Duodenal mucosa (tissue), 2 donors: Measurements from ENCODE around the gene SLC35A4.

ENCODE experiments used
- H3K27ac ChIP-seq: one replicate; pipeline ENCODE4 v1.7.0; 2013; ENCODE audit warnings: low read depth, low read length
- H3K27me3 ChIP-seq, 2 donors: one replicate each; pipeline ENCODE4 v1.7.0; 2013; ENCODE audit warnings: low read length in 2 of 2, control low read depth in 1 of 2; ENCODE audit not compliant: insufficient read depth in 2 of 2, control insufficient read depth in 1 of 2
- H3K36me3 ChIP-seq, 2 donors: one replicate each; pipeline ENCODE4 v1.7.0; 2013; ENCODE audit warnings: low read length in 2 of 2, control low read depth in 1 of 2; ENCODE audit not compliant: insufficient read depth in 2 of 2, control insufficient read depth in 1 of 2
- H3K4me1 ChIP-seq, 2 donors: one replicate each; pipeline ENCODE4 v1.7.0; 2013; ENCODE audit warnings: low read length in 2 of 2, control low read depth in 1 of 2; ENCODE audit not compliant: insufficient read depth in 2 of 2, control insufficient read depth in 1 of 2
- H3K4me3 ChIP-seq, 2 donors: one replicate each; pipeline ENCODE4 v1.7.0; 2013; ENCODE audit warnings: low read length in 2 of 2, low read depth in 1 of 2
- H3K9ac ChIP-seq, 2 donors: one replicate each; pipeline ENCODE4 v1.7.0; 2013; ENCODE audit warnings: low read length in 2 of 2, low read depth in 1 of 2
- H3K9me3 ChIP-seq, 2 donors: one replicate each; pipeline ENCODE4 v1.7.0; 2013; ENCODE audit warnings: low read length in 2 of 2, control low read depth in 1 of 2; ENCODE audit not compliant: control insufficient read depth in 1 of 2

Gene SLC35A4

GRCh38 chr5:140548791-140549190 is 15.8 kb upstream of the SLC35A4 start:
- Histone ChIP-seq H3K27me3 (no peaks in the 10 kb centered on the region), H3K4me1 (peaks cover 36 to 37% of the 10 kb centered on the region in 2 donors), H3K36me3 (peaks cover 15 to 40% of the 10 kb centered on the region in 2 donors), H3K27ac (peak overlapping the region; percentile 96), H3K9me3 (no peaks in the 10 kb centered on the region), H3K9ac (peak overlapping the region; percentile 68 to 84), H3K4me3 (peak overlapping the region; percentile 60 to 73)

DNA sequence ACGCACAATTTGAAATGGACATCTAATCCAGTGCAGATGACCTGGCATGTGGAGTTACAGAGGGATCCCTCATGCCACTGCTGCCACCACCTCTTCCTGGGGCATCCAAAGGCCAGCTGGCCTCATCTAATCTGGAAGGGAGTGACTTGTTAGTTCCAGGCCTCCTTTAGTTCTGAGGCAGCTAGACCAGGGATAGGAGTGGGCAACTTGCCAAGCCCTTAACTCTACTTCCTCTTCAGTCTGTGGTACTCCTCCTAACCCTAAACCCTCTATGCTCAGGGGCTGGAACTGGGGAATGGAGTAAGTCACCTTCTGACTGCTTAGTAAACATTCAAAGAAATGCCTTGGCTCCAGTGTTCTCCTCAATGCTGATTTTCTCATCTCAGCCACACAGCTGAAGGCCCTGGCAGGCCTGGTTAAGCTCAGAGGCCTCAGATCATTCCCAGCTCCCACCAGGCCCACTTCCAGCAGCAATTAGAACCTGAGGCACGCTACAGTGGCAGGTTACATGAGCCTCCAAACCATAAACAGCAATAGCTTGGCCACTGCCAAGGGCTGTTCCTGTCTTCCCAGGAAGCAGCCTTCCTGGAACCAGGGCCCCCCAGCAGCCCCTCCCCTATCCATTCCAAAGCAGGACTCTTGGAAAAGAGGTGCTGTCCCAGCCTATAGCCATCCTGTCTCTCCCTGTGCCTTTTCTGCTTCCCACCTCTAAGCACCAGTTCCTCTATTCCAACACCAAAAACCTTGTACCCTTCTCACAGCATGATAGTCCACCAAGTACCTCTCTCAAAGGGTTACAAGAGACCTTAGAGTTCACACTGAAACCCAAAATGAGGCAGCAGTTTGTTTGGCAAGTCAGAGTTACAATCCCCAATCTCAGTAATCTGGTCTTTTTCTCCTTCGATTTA is 15.1 kb upstream of the SLC35A4 start:
- H3K9ac ChIP-seq: peak overlapping the region; percentile 12 to 68
- H3K27ac ChIP-seq: peak overlapping the region; percentile 36
- H3K4me1 ChIP-seq: peaks cover 34 to 36% of the 10 kb centered on the region in 2 donors

DNA sequence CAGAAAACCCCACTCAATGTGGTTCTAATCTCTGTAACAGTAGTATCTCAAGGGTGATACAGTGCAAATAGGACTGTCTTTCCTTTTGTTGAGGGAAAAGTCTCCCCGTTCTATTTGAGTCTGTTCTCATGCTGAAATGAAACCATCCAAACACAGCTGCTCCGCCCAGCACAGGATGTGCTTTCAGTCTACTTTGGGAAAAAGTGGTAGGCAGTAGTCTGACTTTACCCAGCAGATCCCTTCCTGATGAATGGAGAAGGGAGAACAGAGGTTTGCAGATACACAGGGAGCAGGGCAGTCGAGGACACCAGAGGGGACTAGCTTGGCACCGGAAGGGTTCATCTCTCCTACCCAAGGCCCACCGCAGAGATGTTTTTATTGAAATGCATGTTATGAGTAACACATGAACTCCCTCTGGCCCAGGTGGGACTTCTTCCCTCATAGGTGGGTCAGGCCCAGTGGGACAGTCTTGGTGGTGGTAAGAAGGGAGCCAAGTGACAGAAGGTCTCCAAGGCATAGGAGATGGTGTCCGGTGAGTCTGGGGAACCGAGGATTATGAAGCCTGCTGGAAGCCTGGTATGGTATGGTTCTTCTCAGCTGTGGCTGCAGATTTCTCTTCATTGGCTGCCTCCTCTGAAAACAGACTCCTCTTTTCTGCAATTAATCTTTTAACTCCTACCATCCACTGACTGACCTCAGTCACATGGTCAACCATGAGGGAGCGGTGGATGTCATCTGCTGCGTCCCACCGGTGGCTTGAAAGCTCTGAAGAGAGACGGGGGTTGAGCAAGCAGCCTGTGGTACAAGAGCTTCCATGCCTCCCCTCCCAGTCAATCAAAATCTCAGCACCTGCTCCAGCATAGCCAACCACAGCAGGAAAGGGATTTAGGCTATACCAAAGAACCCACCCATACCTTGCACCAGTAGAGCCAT is 14.2 kb upstream of the SLC35A4 start:
- H3K36me3 ChIP-seq: peaks cover 10 to 31% of the 10 kb centered on the region in 2 donors
- no peaks in the 10 kb centered on the region for H3K27me3 ChIP-seq
- H3K9me3 ChIP-seq: no peaks in the 10 kb centered on the region
- peaks cover 34 to 38% of the 10 kb centered on the region in 2 donors for H3K4me1 ChIP-seq
- H3K9ac ChIP-seq: peak overlapping the region in 1 of 2 donors; percentile 12
- H3K27ac ChIP-seq: peak overlapping the region; percentile 36
- H3K4me3 ChIP-seq: no peak overlapping the region

More for the DNA sequence above, 15.1 kb upstream of the SLC35A4 start:
- peaks cover 14 to 37% of the 10 kb centered on the region in 2 donors for H3K36me3 ChIP-seq
- H3K9me3 ChIP-seq: no peaks in the 10 kb centered on the region
- H3K4me3 ChIP-seq: peak overlapping the region; percentile 60 to 73
- H3K27me3 ChIP-seq: no peaks in the 10 kb centered on the region

GRCh38 chr5:140551872-140552271 is 12.8 kb upstream of the SLC35A4 start:
- no peak overlapping the region for H3K9ac ChIP-seq
- H3K27ac ChIP-seq: no peak overlapping the region
- H3K4me1 ChIP-seq: peaks cover 39 to 40% of the 10 kb centered on the region in 2 donors

GRCh38 chr5:140553657-140554056 is 11.0 kb upstream of the SLC35A4 start:
- H3K4me3 ChIP-seq: no peak overlapping the region
- peaks cover 10 to 31% of the 10 kb centered on the region in 2 donors for H3K36me3 ChIP-seq
- H3K27ac ChIP-seq: no peak overlapping the region
- H3K27me3 ChIP-seq: no peaks in the 10 kb centered on the region
- H3K4me1 ChIP-seq: peaks cover 30 to 33% of the 10 kb centered on the region in 2 donors
- no peak overlapping the region for H3K9ac ChIP-seq
- H3K9me3 ChIP-seq: no peaks in the 10 kb centered on the region

More at GRCh38 chr5:140551872-140552271, 12.8 kb upstream of the SLC35A4 start:
- no peaks in the 10 kb centered on the region for H3K9me3 ChIP-seq
- H3K4me3 ChIP-seq: no peak overlapping the region
- no peaks in the 10 kb centered on the region for H3K27me3 ChIP-seq
- peaks cover 10 to 31% of the 10 kb centered on the region in 2 donors for H3K36me3 ChIP-seq

DNA sequence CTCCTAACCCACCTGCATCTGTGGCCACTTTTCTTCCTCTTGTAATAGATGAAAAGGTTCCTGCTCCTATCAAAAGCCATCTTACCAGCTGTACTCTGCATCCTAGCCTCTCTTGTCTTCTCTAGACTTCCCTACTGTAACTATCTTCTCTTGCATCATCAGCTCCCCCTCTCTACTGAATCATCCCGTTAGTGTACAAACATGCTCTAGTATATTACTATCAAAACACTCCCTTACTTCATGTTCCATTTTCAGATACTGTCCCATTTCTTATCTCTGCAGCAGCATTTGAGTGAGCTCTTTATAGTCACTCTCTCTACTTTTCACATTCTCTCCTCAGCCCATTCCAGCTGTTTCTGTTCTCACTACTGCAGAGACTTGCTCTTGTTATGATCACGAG is 10.2 kb upstream of the SLC35A4 start:
- Histone ChIP-seq H3K4me1 (peaks cover 22 to 26% of the 10 kb centered on the region in 2 donors), H3K4me3 (no peak overlapping the region), H3K9ac (no peak overlapping the region), H3K9me3 (no peaks in the 10 kb centered on the region), H3K27ac (no peak overlapping the region), H3K27me3 (no peaks in the 10 kb centered on the region), H3K36me3 (peaks cover 10 to 26% of the 10 kb centered on the region in 2 donors)

GRCh38 chr5:140555747-140556312 is 8.8 kb upstream of the SLC35A4 start:
- H3K27me3 ChIP-seq: no peaks in the 10 kb centered on the region
- no peaks in the 10 kb centered on the region for H3K9me3 ChIP-seq
- peak overlapping the region; percentile 1 to 95 for H3K9ac ChIP-seq
- H3K27ac ChIP-seq: no peak overlapping the region
- peak overlapping the region; percentile 83 to 86 for H3K4me3 ChIP-seq
- H3K36me3 ChIP-seq: peaks cover 1 to 18% of the 10 kb centered on the region in 2 donors
- H3K4me1 ChIP-seq: peaks cover 17 to 21% of the 10 kb centered on the region in 2 donors

GRCh38 chr5:140556438-140556837 is 8.2 kb upstream of the SLC35A4 start:
- Histone ChIP-seq H3K9me3 (no peaks in the 10 kb centered on the region), H3K27me3 (no peaks in the 10 kb centered on the region), H3K27ac (no peak overlapping the region), H3K4me3 (peak overlapping the region; percentile 83 to 86), H3K9ac (peak overlapping the region; percentile 91 to 95), H3K4me1 (peaks cover 17 to 21% of the 10 kb centered on the region in 2 donors), H3K36me3 (peaks cover 0 to 12% of the 10 kb centered on the region in 2 donors)

DNA sequence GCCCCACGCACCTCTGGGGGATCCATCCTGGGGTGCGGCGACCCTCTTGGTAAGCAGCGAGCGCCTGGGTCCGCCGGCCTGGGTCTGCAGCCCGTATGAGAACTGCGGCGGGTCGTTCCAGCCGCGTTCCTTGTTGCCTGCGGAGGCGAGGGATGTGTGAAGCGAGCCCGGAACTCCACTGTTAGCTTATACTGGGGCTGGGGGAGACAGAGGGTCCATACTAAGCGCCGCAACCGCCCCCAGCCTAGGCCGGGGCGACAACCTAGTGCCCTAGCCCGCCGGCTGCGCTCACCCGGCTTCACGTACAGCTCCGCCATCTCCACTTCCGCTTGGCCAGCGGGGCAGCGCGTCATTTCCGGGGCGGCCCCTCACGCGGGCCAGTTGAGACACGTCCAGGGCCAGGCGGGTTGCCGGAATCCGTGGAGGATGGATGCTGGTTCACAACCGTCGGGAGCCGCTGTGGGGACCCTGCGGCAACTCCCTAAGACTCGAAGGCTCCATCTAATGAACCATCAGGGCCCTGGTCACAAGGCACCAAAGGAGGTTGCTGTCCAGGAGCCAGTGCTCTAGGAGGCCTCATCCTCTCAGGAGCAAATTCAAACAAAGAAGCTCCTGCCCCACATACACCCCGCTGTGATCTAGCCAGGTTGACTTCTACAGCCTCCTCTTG is 7.4 kb upstream of the SLC35A4 start, which contains the start of gene SRA1:
Gene SRA1, minus strand, starts transcription at position 338 of the 670 bp plus-strand sequence. Its CDS starts 21 bp downstream, at position 317.
- peaks cover 17 to 21% of the 10 kb centered on the region in 2 donors for H3K4me1 ChIP-seq
- peak within 1 kb of the TSS; percentile 88 for H3K27ac ChIP-seq
- H3K9ac ChIP-seq: peak within 1 kb of the TSS; percentile 91 to 95
- peaks cover 0 to 7% of the 10 kb centered on the region in 2 donors for H3K36me3 ChIP-seq
- H3K27me3 ChIP-seq: no peaks in the 10 kb centered on the region
- peak within 1 kb of the TSS; percentile 83 to 86 for H3K4me3 ChIP-seq
- no peaks in the 10 kb centered on the region for H3K9me3 ChIP-seq
